HG03439 (cell line): ENCODE results near the gene PAGE3.

ENCODE experiments used
- ATAC-seq: cut with Tn5 transposase; IDR thresholded peaks from one replicate; pipeline ENCODE4 v1.9.1; 2021; ENCODE audit warnings: mild to moderate bottlenecking, moderate library complexity; ENCODE audit not compliant: unreplicated experiment

PAGE3 gene, protein sequence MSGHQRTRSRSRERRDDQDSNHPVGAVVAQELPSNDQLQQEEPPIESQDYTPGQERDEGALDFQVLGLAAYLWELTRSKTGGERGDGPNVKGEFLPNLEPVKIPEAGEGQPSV

GRCh38 chrX:55264816-55265215 lies at the start of gene PAGE3:
Gene PAGE3, minus strand, starts transcription at chrX:55264916. Its CDS starts 1,013 bp downstream, at chrX:55263903.
- no peak for ATAC-seq

DNA sequence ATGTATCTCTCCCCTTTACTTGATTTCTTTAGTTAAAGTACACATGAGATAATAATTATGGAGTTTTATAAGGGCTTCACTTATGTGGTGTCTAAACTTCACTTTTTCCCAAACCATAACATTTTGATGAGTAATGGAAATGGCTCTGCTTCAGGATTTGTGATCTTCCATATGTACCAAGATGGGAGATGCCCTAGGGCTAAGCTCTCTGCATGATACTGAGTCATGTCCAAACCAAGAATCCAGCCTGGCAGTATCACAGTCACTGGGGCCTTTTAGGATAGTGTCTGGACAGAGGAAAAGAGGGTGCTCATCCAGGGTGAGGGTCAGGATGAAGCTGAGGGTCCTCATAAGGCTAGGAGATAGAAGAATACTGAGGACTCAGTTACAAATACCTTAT lies 47.9 kb upstream of the PAGE3 start:
- ATAC-seq: no peak

DNA sequence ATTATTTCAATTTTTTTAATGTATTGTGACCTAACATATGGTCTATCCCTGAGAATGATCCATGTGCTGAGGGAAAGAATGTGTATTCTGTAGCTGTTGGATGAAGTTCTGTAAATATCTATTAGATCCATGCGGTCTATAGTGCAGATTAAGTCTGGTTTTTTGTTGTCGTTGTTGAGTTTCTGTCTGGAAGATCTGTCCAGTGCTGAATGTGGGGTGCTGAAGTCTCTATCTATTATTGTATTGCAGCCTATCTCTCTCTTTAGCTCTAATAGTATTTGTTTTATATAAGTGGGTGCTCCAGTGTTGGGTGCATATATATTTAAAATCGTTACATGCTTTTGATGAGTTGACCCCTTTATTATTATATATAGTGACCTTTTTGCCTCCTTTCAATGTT lies 26.2 kb upstream of the PAGE3 start:
- no peak for ATAC-seq

DNA sequence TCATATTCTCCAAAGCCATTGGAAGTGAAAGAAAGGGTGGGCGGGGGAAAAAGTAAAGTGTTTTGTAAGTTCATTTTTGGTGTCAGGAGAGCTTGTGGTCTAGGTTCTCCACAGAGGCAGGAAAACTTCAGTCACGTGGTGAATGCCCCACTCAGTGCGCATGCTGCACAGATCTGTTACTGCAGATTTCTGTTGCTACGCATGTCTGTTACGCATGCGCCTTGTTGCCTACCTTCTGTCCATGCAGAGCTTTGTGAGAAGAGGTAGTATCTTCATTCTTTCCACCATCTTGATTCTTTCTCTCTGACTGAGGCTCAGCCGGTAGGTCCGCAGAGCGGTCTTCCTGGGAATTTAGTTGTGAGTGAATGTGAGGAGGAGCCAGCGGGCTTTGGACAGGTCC lies 15.1 kb upstream of the PAGE3 start:
- no peak for ATAC-seq

DNA sequence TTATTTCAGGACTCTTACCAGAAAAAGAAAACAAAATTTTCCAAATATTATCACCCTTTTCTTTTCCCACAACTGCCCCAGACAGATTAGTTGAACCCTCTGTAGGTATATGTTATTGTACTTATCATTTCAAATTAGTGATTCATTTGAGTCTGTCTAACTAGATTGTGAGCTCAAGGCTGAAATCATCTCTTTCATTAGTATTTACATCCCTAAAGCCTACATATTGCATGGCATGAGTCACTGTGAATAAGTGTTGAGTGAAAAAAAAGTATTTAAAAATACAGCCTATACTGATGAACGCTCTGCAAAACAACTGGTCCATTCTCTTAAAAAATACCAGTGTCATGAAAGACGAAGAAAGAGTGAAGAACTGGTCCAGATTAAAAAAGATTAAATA lies 3.9 kb downstream of the PAGE3 start:
- ATAC-seq: no peak

DNA sequence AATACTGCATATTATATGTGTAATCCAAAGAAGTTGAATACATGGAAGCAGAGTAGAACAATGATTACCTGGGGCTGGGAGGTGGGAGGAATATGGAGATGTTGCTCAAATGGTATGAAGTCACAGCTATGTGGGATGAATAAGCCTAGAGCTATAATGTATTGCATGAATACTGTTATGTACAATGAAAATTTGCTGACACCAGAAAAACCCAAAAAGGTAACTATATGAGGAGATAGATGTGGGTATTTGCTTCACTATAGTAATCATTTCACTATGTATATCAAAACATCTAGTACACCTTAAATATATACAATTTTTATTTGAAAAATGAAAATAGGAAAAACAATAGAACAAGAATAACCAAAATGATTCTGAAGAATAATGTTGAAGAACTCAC lies 11.2 kb downstream of the PAGE3 start:
- no peak for ATAC-seq

GRCh38 chrX:55240788-55241340 lies 23.9 kb downstream of the PAGE3 start:
- ATAC-seq: no peak

GRCh38 chrX:55220119-55220794 lies 44.5 kb downstream of the PAGE3 start, which contains the start of gene PAGE5:
Gene PAGE5, plus strand, starts transcription at chrX:55220346. Its CDS starts 1,037 bp downstream, at chrX:55221383.
- ATAC-seq: no peak

DNA sequence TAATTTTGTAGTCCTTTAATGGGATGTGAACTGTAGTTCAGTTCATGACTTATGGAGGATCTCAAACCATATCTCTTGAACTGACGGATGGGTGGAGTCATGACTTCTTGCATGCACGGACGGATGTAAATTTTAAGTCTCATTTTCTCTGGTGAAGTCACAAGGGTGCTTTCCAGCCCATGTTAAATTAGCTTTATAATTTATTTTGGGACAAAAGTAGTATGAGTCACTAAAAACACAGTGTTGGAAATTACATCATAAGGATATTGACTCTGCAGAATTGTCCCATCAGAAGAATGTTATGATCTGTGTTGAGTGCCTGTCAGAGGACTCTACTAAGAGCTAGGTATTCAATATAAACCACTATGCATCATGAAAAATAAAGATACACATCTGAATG lies 51.3 kb downstream of the PAGE3 start:
- no peak for ATAC-seq

- no peak for ATAC-seq
These were observed 53.6 kb downstream of the PAGE3 start for GRCh38 chrX:55210931-55211677.
